GM23248 (cell line): ENCODE data around the gene MYRIP. TPM values are rescaled to one million over a fixed set of nuclear protein-coding genes. Genes with fewer than 3 reads are reported as not detected.
A peak's percentile ranks its signal among the peaks of the same experiment; 100 is the strongest.

Experiments used
- DNase-seq: peaks from one replicate; pipeline ENCODE4 v3.0.0-alpha.2; 2015
- H2AFZ ChIP-seq: fragments of 200-600 bp; sonication (generic); 2 replicates; pipeline ENCODE4 v1.6.1; 2016; ENCODE audit warnings: antibody characterized with exemption
- H3F3A ChIP-seq: fragments of 200-600 bp; sonication (generic); 2 replicates; pipeline ENCODE4 v1.6.1; 2016; ENCODE audit warnings: mild to moderate bottlenecking, antibody characterized with exemption, mixed run types; ENCODE audit not compliant: insufficient read depth
- H3K27ac ChIP-seq: fragments of 200-600 bp; sonication (generic); 2 replicates; pipeline ENCODE4 v1.5.1; 2016; ENCODE audit warnings: mild to moderate bottlenecking
- H3K27me3 ChIP-seq: fragments of 200-600 bp; sonication (generic); replicated peaks from 2 replicates; pipeline ENCODE4 v1.6.1; 2016; ENCODE audit warnings: mild to moderate bottlenecking; ENCODE audit not compliant: insufficient read depth
- H3K36me3 ChIP-seq: fragments of 200-600 bp; sonication (generic); 2 replicates; pipeline ENCODE4 v1.6.1; 2016; ENCODE audit warnings: low read depth, mild to moderate bottlenecking
- H3K4me1 ChIP-seq: fragments of 200-600 bp; sonication (generic); 2 replicates; pipeline ENCODE4 v1.6.1; 2016; ENCODE audit warnings: mild to moderate bottlenecking; ENCODE audit not compliant: insufficient read depth
- H3K4me2 ChIP-seq: fragments of 200-600 bp; sonication (generic); one replicate; pipeline ENCODE4 v1.6.1; 2016; ENCODE audit warnings: mild to moderate bottlenecking; ENCODE audit not compliant: unreplicated experiment
- H3K4me3 ChIP-seq: fragments of 200-600 bp; sonication (generic); 2 replicates; pipeline ENCODE4 v1.5.1; 2016; ENCODE audit warnings: mild to moderate bottlenecking
- H3K79me2 ChIP-seq: fragments of 200-600 bp; sonication (generic); 2 replicates; pipeline ENCODE4 v1.6.1; 2016; ENCODE audit warnings: mild to moderate bottlenecking; ENCODE audit not compliant: insufficient read depth
- H3K9ac ChIP-seq: fragments of 200-600 bp; sonication (generic); 2 replicates; pipeline ENCODE4 v1.6.1; 2016; ENCODE audit warnings: mild to moderate bottlenecking
- H3K9me2 ChIP-seq: fragments of 200-600 bp; sonication (generic); 2 replicates; pipeline ENCODE4 v1.6.1; 2016; ENCODE audit warnings: mixed run types, mild to moderate bottlenecking, moderate library complexity; ENCODE audit not compliant: insufficient read depth
- H3K9me3 ChIP-seq: fragments of 200-600 bp; sonication (generic); one replicate; pipeline ENCODE4 v1.6.1; 2017; ENCODE audit warnings: low read depth
- H4K20me1 ChIP-seq: fragments of 200-600 bp; sonication (generic); 2 replicates; pipeline ENCODE4 v1.6.0; 2016; ENCODE audit not compliant: insufficient read depth
- EZH2 ChIP-seq: fragments of 200-600 bp; sonication (generic); IDR thresholded peaks from 2 replicates; pipeline ENCODE4 v1.6.1; 2018; ENCODE audit warnings: antibody characterized with exemption, mild to moderate bottlenecking; ENCODE audit not compliant: insufficient read depth, poor library complexity, severe bottlenecking
- EZH2phosphoT487 ChIP-seq: fragments of 200-600 bp; sonication (generic); IDR thresholded peaks from 2 replicates; pipeline ENCODE4 v1.6.1; 2018; ENCODE audit warnings: antibody characterized with exemption, moderate library complexity, mild to moderate bottlenecking, low read depth; ENCODE audit not compliant: insufficient read depth
- WGBS, 2 experiments: methylation state at CpG; one replicate each; pipeline ENCODE4 v1.1.6; 2015 to 2017; ENCODE audit warnings: low lambda C conversion rate in 2 of 2, low coverage in 1 of 2; ENCODE audit errors: missing lambda C conversion rate in 2 of 2; 5-methylcytosine and 5-hydroxymethylcytosine counted together
- in situ Hi-C: fragments of 300-500 bp; cut with MboI; formaldehyde crosslinking; loops from 2 replicates; pipeline ENCODE4 v1.15.0; 2020
- polyA plus RNA-seq: library from polyadenylated mRNA; unstranded; fragments of >200 nt; fragmentation: Nextera tagmentation; extraction: Ambion mirVana; gene quantifications from 2 replicates; pipeline ENCODE4 v1.2.1, GENCODE V29; 2016
- total RNA-seq: library from RNA; depleted of rRNA; stranded (reverse); fragments of >200 nt; shearing (Covaris generic); gene quantifications from 2 replicates; pipeline ENCODE4 v1.2.3, GENCODE V29; 2014

The MYRIP gene
- total and polyA plus RNA-seq, 2 experiments from 2014 or later = 0.11 to 0.32 TPM

DNA sequence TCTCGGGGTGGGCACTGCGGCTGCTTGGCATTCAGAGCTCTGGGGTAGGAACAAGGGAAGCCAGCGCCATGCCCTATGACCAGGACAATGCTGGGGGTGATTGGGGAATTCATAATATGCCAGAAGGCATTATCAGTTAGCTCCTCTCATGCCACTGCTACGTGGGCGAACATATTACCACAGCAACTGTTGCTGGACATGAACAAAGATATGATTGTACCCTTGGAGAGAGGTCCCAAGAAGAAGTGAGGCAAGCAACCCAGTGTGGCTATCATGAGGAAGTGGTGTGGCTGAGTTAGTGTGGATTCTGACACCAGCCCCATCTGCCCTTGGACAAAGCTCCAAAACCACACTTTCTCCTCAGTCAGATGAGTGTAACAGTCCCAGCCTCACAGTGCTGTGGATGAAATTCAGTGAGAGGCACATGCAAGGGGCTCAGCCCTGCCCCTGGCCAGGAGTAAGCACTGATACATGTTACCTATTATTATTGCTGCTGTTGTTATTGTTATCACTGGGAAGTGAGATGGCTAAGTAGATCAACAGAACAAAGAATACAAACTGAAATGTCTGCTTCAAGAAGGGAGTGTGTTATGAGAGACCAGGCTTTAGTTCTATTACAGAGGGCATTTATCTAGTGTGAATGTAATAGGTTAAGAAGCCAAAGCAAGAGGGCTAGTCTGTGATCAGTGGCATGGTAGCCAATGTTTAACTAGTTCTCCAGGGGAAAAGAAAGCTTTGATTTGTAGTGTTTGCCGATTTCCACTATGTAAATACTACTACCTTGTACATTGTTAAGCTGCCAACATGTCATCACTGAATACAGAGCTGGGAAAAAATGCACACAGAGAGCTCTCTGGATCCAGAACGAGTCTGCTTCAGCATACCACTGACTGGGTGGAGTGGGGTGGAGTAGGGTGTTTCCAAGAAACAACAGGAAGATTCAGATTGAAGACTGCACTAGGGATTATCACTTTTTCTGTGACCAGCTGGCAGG lies 277.8 kb downstream of the MYRIP start:
- peak; percentile 70 for DNase-seq
- no peaks in the 10 kb centered on the region for H3K9me3 ChIP-seq
- H3K4me2 ChIP-seq = peak overlapping the region; percentile 35
- H4K20me1 ChIP-seq = no peaks in the 10 kb centered on the region
- in situ Hi-C loops = no loop called here
- H3K79me2 ChIP-seq = no peaks in the 10 kb centered on the region
- H3K4me3 ChIP-seq = no peak overlapping the region
- no peak overlapping the region for H3K9ac ChIP-seq
- H3K4me1 ChIP-seq = peaks cover 14% of the 10 kb centered on the region
- peak overlapping the region; percentile 4; the same call in 1 of the 2 replicates for H3K27ac ChIP-seq
- H3K9me2 ChIP-seq = no peaks in the 10 kb centered on the region
- H2AFZ ChIP-seq = no peak overlapping the region
- H3K27me3 ChIP-seq = no peaks in the 10 kb centered on the region
- no peaks in the 10 kb centered on the region; the same call in 1 of the 2 replicates for H3F3A ChIP-seq
- no peak for TF ChIP-seq EZH2phosphoT487
- TF ChIP-seq EZH2 = no peak
- H3K36me3 ChIP-seq = no peaks in the 10 kb centered on the region
- WGBS, 2 experiments = 45 to 48% methylated on average over 7 of the region's 7 CpGs

DNA sequence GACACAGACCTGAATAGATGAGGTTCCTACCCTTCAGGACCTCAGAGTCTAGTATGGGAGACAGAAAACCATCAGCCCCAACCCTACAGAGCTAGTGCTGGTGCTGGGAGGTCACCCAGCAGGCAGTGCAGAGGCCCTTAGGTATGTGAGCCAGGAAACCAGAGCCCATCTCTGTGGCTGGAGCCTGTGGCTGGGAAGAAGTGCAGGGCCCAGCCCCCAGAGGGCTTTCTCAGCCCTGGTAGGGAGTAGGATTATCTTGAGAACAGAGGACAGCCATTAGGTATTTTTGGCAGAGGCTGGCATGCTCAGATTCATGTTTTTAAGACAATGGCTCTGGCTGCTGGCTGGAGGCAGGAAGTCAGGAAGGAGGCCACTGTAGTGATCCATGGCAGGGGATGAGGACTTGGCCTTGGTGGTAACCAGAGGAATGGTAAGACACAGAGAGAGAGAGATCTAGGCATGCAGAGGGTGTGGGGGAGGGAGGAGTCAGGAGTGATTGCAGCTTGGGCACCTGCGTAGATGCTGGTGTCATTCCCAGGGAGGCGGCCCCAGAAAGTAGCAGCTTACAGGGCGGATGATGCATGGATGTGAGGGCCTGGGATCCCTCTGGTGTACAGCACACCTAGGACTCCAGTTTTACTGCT lies 279.2 kb downstream of the MYRIP start:
- in situ Hi-C loops = no loop called here
- 76 to 88% methylated on average over 3 of the region's 3 CpGs for WGBS, 2 experiments
- DNase-seq = no peak
- Histone ChIP-seq H3K9me2 (no peaks in the 10 kb centered on the region), H3K9me3 (no peaks in the 10 kb centered on the region), H3K9ac (no peak overlapping the region), H2AFZ (no peak overlapping the region), H4K20me1 (no peaks in the 10 kb centered on the region), H3K27me3 (no peaks in the 10 kb centered on the region), H3K27ac (no peak overlapping the region), H3F3A (no peaks in the 10 kb centered on the region; the same call in 1 of the 2 replicates), H3K4me1 (peaks cover 14% of the 10 kb centered on the region), H3K4me2 (no peak overlapping the region), H3K4me3 (no peak overlapping the region), H3K79me2 (no peaks in the 10 kb centered on the region), H3K36me3 (no peaks in the 10 kb centered on the region)
- TF ChIP-seq EZH2phosphoT487 (no peak), EZH2 (no peak)

- peak; percentile 75 for DNase-seq
- Histone ChIP-seq H3K4me3 (no peak overlapping the region), H3F3A (peaks cover 15% of the 10 kb centered on the region), H3K4me1 (peaks cover 18% of the 10 kb centered on the region), H3K27ac (no peak overlapping the region), H3K9me2 (no peaks in the 10 kb centered on the region), H3K79me2 (no peaks in the 10 kb centered on the region), H3K9me3 (no peaks in the 10 kb centered on the region), H2AFZ (no peak overlapping the region; the same call in 1 of the 2 replicates), H4K20me1 (no peaks in the 10 kb centered on the region), H3K4me2 (peak overlapping the region; percentile 55), H3K9ac (no peak overlapping the region), H3K27me3 (no peaks in the 10 kb centered on the region), H3K36me3 (no peaks in the 10 kb centered on the region)
- in situ Hi-C loops = no loop called here
- TF ChIP-seq EZH2phosphoT487 (no peak), EZH2 (no peak)
- 21 to 33% methylated on average over 6 of the region's 6 CpGs for WGBS, 2 experiments
Observed at GRCh38 chr3:40096661-40097111, 287.3 kb downstream of the MYRIP start.
